ENCODE measurements around the gene FBXL15.

Gene FBXL15

GRCh38 chr10:102398172-102399020 is 22.2 kb upstream of the FBXL15 start:
- DNase-seq (ENCODE audit: low read depth), result no peak
- H3K4me3 ChIP-seq (ENCODE audit: low read depth, low read length), result peak overlapping the region; percentile 70
- no peak for TF ChIP-seq CTCF (IDR thresholded peaks at IDR 0.05; ENCODE audit: low read depth, low read length, missing control alignments)

- H3K4me3 ChIP-seq (ENCODE audit: low read depth, low read length), result peak overlapping the region; percentile 70
- DNase-seq (ENCODE audit: low read depth), result peak; percentile 52
- peak; percentile 92 for TF ChIP-seq CTCF (IDR thresholded peaks at IDR 0.05; ENCODE audit: low read depth, low read length, missing control alignments)
Measured at GRCh38 chr10:102399217-102400021, 21.2 kb upstream of the FBXL15 start.

- no peak for TF ChIP-seq CTCF (IDR thresholded peaks at IDR 0.05; ENCODE audit: low read depth, low read length, missing control alignments)
- H3K4me3 ChIP-seq (ENCODE audit: low read depth, low read length), result peak overlapping the region; percentile 70
- DNase-seq (ENCODE audit: low read depth), result no peak
Measured at GRCh38 chr10:102400076-102400475, 20.6 kb upstream of the FBXL15 start.

GRCh38 chr10:102400598-102401341 is 19.9 kb upstream of the FBXL15 start:
- H3K4me3 ChIP-seq (ENCODE audit: low read depth, low read length), result no peak overlapping the region
- no peak for TF ChIP-seq CTCF (IDR thresholded peaks at IDR 0.05; ENCODE audit: low read depth, low read length, missing control alignments)
- DNase-seq (ENCODE audit: low read depth), result no peak

GRCh38 chr10:102401342-102401654 is 19.3 kb upstream of the FBXL15 start:
- no peak for TF ChIP-seq CTCF (IDR thresholded peaks at IDR 0.05; ENCODE audit: low read depth, low read length, missing control alignments)
- DNase-seq (ENCODE audit: low read depth), result no peak
- no peak overlapping the region for H3K4me3 ChIP-seq (ENCODE audit: low read depth, low read length)

GRCh38 chr10:102401735-102402511 is 18.7 kb upstream of the FBXL15 start:
- no peak for TF ChIP-seq CTCF (IDR thresholded peaks at IDR 0.05; ENCODE audit: low read depth, low read length, missing control alignments)
- DNase-seq (ENCODE audit: low read depth), result no peak
- H3K4me3 ChIP-seq (ENCODE audit: low read depth, low read length), result no peak overlapping the region

Measured in GM12864 (cell line).